Ascending aorta (tissue), 2 donors: ENCODE data around the gene SMARCA4. TPM values are rescaled to one million over a fixed set of nuclear protein-coding genes. Genes with fewer than 3 reads are reported as not detected.
"Not testable (repeated sequence)": the region's sequence is repeated elsewhere in the genome, so short reads cannot be mapped to it uniquely, and the experiment has no call there.

Experiments
- DNase-seq, 2 donors: peaks; one replicate each; pipeline ENCODE4 v3.0.0-alpha.2; 2019; ENCODE audit warnings: low spot score in 2 of 2
- H3K27ac ChIP-seq, 2 donors: fragments of 200-600 bp; sonication (generic); one replicate each; pipeline ENCODE4 v1.5.1; 2016 to 2017; ENCODE audit warnings: mild to moderate bottlenecking in 1 of 2
- H3K27me3 ChIP-seq: fragments of 200-600 bp; sonication (generic); one replicate; pipeline ENCODE4 v1.5.1; 2017
- H3K36me3 ChIP-seq, 2 donors: fragments of 200-600 bp; sonication (generic); one replicate each; pipeline ENCODE4 v1.5.1; 2016
- H3K4me1 ChIP-seq, 2 donors: fragments of 200-600 bp; sonication (generic); one replicate each; pipeline ENCODE4 v1.5.1; 2016 to 2017; ENCODE audit warnings: mild to moderate bottlenecking in 1 of 2
- H3K4me3 ChIP-seq, 2 donors: fragments of 200-600 bp; sonication (generic); one replicate each; pipeline ENCODE4 v1.5.1; 2016 to 2017; ENCODE audit warnings: mild to moderate bottlenecking in 1 of 2
- H3K9me3 ChIP-seq, 2 donors: fragments of 200-600 bp; sonication (generic); one replicate each; pipeline ENCODE4 v1.5.1; 2016
- CTCF ChIP-seq, 3 experiments: fragments of 200-600 bp in 2 of 3; fragments of 450-650 bp in 1 of 3; sonication (generic) in 2 of 3; IDR thresholded peaks; one replicate each; pipeline ENCODE4 v1.5.1; 2016 to 2019; ENCODE audit warnings: antibody characterized with exemption in 3 of 3, mild to moderate bottlenecking in 1 of 3, moderate library complexity in 1 of 3
- intact Hi-C: fragments of 100-400 bp; cut with DNase I; formaldehyde crosslinking; loops from one replicate; pipeline ENCODE4 v1.15.1; 2023
- total RNA-seq: library from RNA; depleted of rRNA; stranded (reverse); fragments of >200 nt; gene quantifications from one replicate; pipeline ENCODE4 v1.1.0, GENCODE V29; 2016

The SMARCA4 gene
- total RNA-seq, 1 donor from 2014 or later = 89.5 TPM

- Histone ChIP-seq H3K27me3 (no peaks in the 10 kb centered on the region), H3K4me1 (no peaks in the 10 kb centered on the region), H3K9me3 (no peaks in the 10 kb centered on the region), H3K27ac (no peak overlapping the region), H3K36me3 (peaks cover 2 to 18% of the 10 kb centered on the region in 2 donors), H3K4me3 (peak overlapping the region in 1 of 2 donors; percentile 33)
- DNase-seq = no peak
- peak; percentile 59 to 73 (median 66) for TF ChIP-seq CTCF (IDR thresholded peaks at IDR 0.05)
- intact Hi-C loops = loop anchor here (5.0 to 10.0 kb wide), 2 partner anchors 46 to 268 kb away; no protein-coding TSS in a partner anchor
These were observed 24.2 kb upstream of the SMARCA4 start for GRCh38 chr19:10936661-10937084.

- not testable (repeated sequence) for H3K9me3 ChIP-seq, H3K4me1 ChIP-seq, H3K27ac ChIP-seq, DNase-seq, H3K36me3 ChIP-seq, H3K27me3 ChIP-seq, H3K4me3 ChIP-seq
- intact Hi-C loops = loop anchor here (5.0 kb wide), 1 partner anchor 186 kb away; no protein-coding TSS in a partner anchor
These were observed 19.2 kb upstream of the SMARCA4 start for GRCh38 chr19:10941649-10942048.

- intact Hi-C loops = loop anchor here (5.0 kb wide), 1 partner anchor 184 kb away; no protein-coding TSS in a partner anchor
- not testable (repeated sequence) for H3K9me3 ChIP-seq, H3K4me3 ChIP-seq, H3K27ac ChIP-seq, H3K4me1 ChIP-seq, H3K27me3 ChIP-seq, DNase-seq, H3K36me3 ChIP-seq
These were observed 17.4 kb upstream of the SMARCA4 start for GRCh38 chr19:10943412-10943811.

GRCh38 chr19:10945264-10945663 is 15.6 kb upstream of the SMARCA4 start:
- Histone ChIP-seq H3K27ac (no peak overlapping the region), H3K4me1 (no peaks in the 10 kb centered on the region), H3K4me3 (no peak overlapping the region), H3K9me3 (no peaks in the 10 kb centered on the region), H3K36me3 (no peaks in the 10 kb centered on the region), H3K27me3 (no peaks in the 10 kb centered on the region)
- DNase-seq = no peak
- intact Hi-C loops = no loop called here
- no peak for TF ChIP-seq CTCF (IDR thresholded peaks at IDR 0.05)

GRCh38 chr19:10946958-10947657 is 13.7 kb upstream of the SMARCA4 start:
- Histone ChIP-seq H3K4me3 (no peak overlapping the region), H3K4me1 (no peaks in the 10 kb centered on the region), H3K36me3 (no peaks in the 10 kb centered on the region), H3K27me3 (no peaks in the 10 kb centered on the region), H3K9me3 (no peaks in the 10 kb centered on the region), H3K27ac (peak overlapping the region in 1 of 2 donors; percentile 28)
- no peak for TF ChIP-seq CTCF (IDR thresholded peaks at IDR 0.05)
- no peak for DNase-seq
- intact Hi-C loops = no loop called here

GRCh38 chr19:10952809-10953208 is 8.0 kb upstream of the SMARCA4 start:
- no peak for DNase-seq
- Histone ChIP-seq H3K9me3 (no peaks in the 10 kb centered on the region), H3K4me3 (no peak overlapping the region), H3K4me1 (no peaks in the 10 kb centered on the region), H3K36me3 (no peaks in the 10 kb centered on the region), H3K27me3 (no peaks in the 10 kb centered on the region), H3K27ac (no peak overlapping the region)
- intact Hi-C loops = no loop called here
- no peak for TF ChIP-seq CTCF (IDR thresholded peaks at IDR 0.05)

- H3K9me3 ChIP-seq, DNase-seq, H3K27me3 ChIP-seq, H3K36me3 ChIP-seq, intact Hi-C loops: not testable (repeated sequence)
- Histone ChIP-seq H3K27ac (peak overlapping the region in 1 of 2 donors; percentile 92), H3K4me3 (peak overlapping the region in 1 of 2 donors; percentile 100), H3K4me1 (peaks cover 3 to 10% of the 10 kb centered on the region in 2 donors)
These were observed 1.4 kb upstream of the SMARCA4 start for GRCh38 chr19:10959277-10959968.
